ENCODE measurements around the gene BCAN.

The BCAN gene

GRCh38 chr1:156704166-156704711 lies 62.3 kb downstream of the BCAN start:
- DNase-seq, result no peak

GRCh38 chr1:156704930-156705320 lies 63.0 kb downstream of the BCAN start:
- DNase-seq, result peak; percentile 81

- no peak for DNase-seq
These were observed 63.5 kb downstream of the BCAN start, which contains the start of gene CRABP2 for GRCh38 chr1:156705321-156705917. Gene CRABP2, minus strand, starts transcription at chr1:156705583. Its CDS starts 137 bp downstream, at chr1:156705446.

GRCh38 chr1:156705918-156706656 lies 64.2 kb downstream of the BCAN start:
- peak; percentile 57 for DNase-seq

GRCh38 chr1:156706657-156707416 lies 64.9 kb downstream of the BCAN start:
- no peak for DNase-seq

- DNase-seq, result peak; percentile 63
These were observed 65.7 kb downstream of the BCAN start for GRCh38 chr1:156707417-156708217.

- DNase-seq, result no peak
These were observed 66.3 kb downstream of the BCAN start for GRCh38 chr1:156708218-156708661.

- DNase-seq, result no peak
These were observed 67.1 kb downstream of the BCAN start for GRCh38 chr1:156709031-156709430.
